Endothelial cell of umbilical vein (primary cell): ENCODE data around the gene GRK4.

Source experiments
- EZH2 ChIP-seq: IDR thresholded peaks from 2 replicates; pipeline ENCODE4 v1.6.1; 2012; ENCODE audit warnings: borderline replicate concordance, low read depth, mild to moderate bottlenecking, moderate library complexity, low read length, inconsistent platforms; ENCODE audit not compliant: severe bottlenecking
- FOS ChIP-seq: IDR thresholded peaks from 2 replicates; pipeline ENCODE4 v1.6.1; 2011; ENCODE audit warnings: mild to moderate bottlenecking, low read length, moderate library complexity, borderline replicate concordance; ENCODE audit not compliant: insufficient read depth
- MYC ChIP-seq: IDR thresholded peaks from one replicate; pipeline ENCODE4 v1.6.1; 2011; ENCODE audit warnings: mild to moderate bottlenecking, low read depth, low read length
- POLR2A ChIP-seq: IDR thresholded peaks from 2 replicates; pipeline ENCODE4 v1.6.1; 2012; ENCODE audit warnings: low read depth, mild to moderate bottlenecking, control low read depth, low read length
- POLR2AphosphoS5 ChIP-seq: IDR thresholded peaks from 2 replicates; pipeline ENCODE4 v1.6.1; 2012; ENCODE audit warnings: low read depth, mild to moderate bottlenecking, control low read depth, low read length, moderate library complexity; ENCODE audit not compliant: insufficient read depth
- TF ChIP-seq, protein P1 (sequence below), 2 donors: IDR thresholded peaks; 1 replicate in 1 of 2; 2 replicates in 1 of 2; pipeline ENCODE4 v1.5.1; 2011; ENCODE audit warnings: low read length in 2 of 2, mild to moderate bottlenecking in 2 of 2, moderate library complexity in 2 of 2, control low read depth in 1 of 2, inconsistent platforms in 1 of 2, low read depth in 1 of 2; ENCODE audit not compliant: insufficient read depth in 1 of 2; ENCODE audit errors: extremely low read depth in 1 of 2
- TF ChIP-seq, protein P2 (sequence below): IDR thresholded peaks from 2 replicates; pipeline ENCODE4 v1.6.1; 2011; ENCODE audit not compliant: insufficient read depth, insufficient read length

DNA sequence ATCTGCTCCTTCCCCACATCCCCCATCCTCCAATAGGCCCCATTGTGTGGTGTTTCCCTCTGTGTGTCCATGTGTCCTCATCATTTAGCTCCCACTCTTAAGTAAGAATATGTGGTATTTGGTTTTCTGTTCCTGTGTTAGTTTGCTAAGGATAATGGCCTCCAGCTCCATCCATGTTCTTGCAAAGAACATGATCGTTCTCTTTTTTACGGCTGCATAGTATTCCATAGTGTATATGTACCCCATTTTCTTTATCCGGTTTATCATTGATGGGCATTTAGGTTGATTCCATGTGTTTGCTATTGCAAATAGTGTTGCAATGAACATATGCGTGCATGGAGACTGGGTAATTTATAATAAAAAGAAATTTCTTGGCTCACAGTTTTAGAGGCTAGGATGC, 31.5 kb downstream of the GRK4 start:
- no peak for TF ChIP-seq POLR2AphosphoS5
- no peak for TF ChIP-seq POLR2A
- TF ChIP-seq, protein P1, sequence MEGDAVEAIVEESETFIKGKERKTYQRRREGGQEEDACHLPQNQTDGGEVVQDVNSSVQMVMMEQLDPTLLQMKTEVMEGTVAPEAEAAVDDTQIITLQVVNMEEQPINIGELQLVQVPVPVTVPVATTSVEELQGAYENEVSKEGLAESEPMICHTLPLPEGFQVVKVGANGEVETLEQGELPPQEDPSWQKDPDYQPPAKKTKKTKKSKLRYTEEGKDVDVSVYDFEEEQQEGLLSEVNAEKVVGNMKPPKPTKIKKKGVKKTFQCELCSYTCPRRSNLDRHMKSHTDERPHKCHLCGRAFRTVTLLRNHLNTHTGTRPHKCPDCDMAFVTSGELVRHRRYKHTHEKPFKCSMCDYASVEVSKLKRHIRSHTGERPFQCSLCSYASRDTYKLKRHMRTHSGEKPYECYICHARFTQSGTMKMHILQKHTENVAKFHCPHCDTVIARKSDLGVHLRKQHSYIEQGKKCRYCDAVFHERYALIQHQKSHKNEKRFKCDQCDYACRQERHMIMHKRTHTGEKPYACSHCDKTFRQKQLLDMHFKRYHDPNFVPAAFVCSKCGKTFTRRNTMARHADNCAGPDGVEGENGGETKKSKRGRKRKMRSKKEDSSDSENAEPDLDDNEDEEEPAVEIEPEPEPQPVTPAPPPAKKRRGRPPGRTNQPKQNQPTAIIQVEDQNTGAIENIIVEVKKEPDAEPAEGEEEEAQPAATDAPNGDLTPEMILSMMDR (IDR thresholded peaks at IDR 0.05; ENCODE audit: extremely low read depth in 1 of 2, insufficient read depth in 1 of 2, low read depth in 1 of 2, low read length in 2 of 2): no peak
- TF ChIP-seq EZH2: no peak
- TF ChIP-seq MYC: no peak
- TF ChIP-seq, protein P2, sequence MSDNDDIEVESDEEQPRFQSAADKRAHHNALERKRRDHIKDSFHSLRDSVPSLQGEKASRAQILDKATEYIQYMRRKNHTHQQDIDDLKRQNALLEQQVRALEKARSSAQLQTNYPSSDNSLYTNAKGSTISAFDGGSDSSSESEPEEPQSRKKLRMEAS: no peak
- no peak for TF ChIP-seq FOS
